ENCODE results near the gene DCXR. TPM values are rescaled to one million over a fixed set of nuclear protein-coding genes. Genes with fewer than 3 reads are reported as not detected.

The DCXR gene
- total RNA-seq, 1 experiment from 2014 or later: 87.8 TPM

DNA sequence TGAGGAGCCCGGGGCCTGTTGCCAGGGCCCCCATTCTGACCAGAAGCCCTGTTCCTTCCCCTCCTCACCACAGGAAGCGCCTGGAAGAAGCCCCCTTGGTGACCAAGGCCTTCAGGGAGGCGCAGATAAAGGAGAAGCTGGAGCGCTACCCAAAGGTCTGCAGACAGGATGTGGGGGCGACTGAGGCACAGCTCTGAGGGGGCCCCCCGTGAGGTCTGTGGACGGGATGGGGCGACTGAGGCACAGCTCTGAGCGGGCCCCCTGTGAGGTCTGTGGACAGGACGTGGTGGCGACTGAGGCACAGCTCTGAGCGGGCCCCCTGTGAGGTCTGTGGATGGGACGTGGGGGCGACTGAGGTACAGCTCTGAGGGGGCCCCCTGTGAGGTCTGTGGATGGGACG, 28.1 kb downstream of the DCXR start:
- no peaks in the 10 kb centered on the region for H3K9me3 Mint-ChIP-seq (ENCODE audit: low read depth, unreplicated experiment)

GRCh38 chr17:82008941-82009405, 28.5 kb downstream of the DCXR start:
- no peak for DNase-seq
- CTCF ChIA-PET: interaction anchor here (0.6 kb wide), 1 partner anchor 14 kb away, joined by 5 read pairs; the partner anchor contains the start of genes CENPX and LRRC45
- intact Hi-C loops (cut with micrococcal nuclease; ENCODE audit: unreplicated experiment): no loop called here
- Mint-ChIP-seq H3K27me3 (ENCODE audit: unreplicated experiment) (no peaks in the 10 kb centered on the region), H3K36me3 (ENCODE audit: insufficient read depth, unreplicated experiment) (peaks cover 14% of the 10 kb centered on the region), H3K9me3 (ENCODE audit: low read depth, unreplicated experiment) (no peaks in the 10 kb centered on the region), H3K27ac (ENCODE audit: unreplicated experiment) (no peak overlapping the region), H3K4me3 (ENCODE audit: low read depth, unreplicated experiment) (no peak overlapping the region), H3K4me1 (ENCODE audit: low read depth, unreplicated experiment) (no peaks in the 10 kb centered on the region)
- no peak for TF ChIP-seq CTCF (IDR thresholded peaks at IDR 0.05; ENCODE audit: unreplicated experiment)
- BruUV-seq (replicated peaks): no TSS peak

More for the DNA sequence above, 28.1 kb downstream of the DCXR start:
- no peak overlapping the region for H3K27ac Mint-ChIP-seq (ENCODE audit: unreplicated experiment)
- H3K27me3 Mint-ChIP-seq (ENCODE audit: unreplicated experiment): no peaks in the 10 kb centered on the region
- no peak for DNase-seq
- intact Hi-C loops (cut with micrococcal nuclease; ENCODE audit: unreplicated experiment): no loop called here
- no peak overlapping the region for H3K4me3 Mint-ChIP-seq (ENCODE audit: low read depth, unreplicated experiment)
- no peaks in the 10 kb centered on the region for H3K4me1 Mint-ChIP-seq (ENCODE audit: low read depth, unreplicated experiment)
- no peak for TF ChIP-seq CTCF (IDR thresholded peaks at IDR 0.05; ENCODE audit: unreplicated experiment)
- CTCF ChIA-PET: no interaction called here
- H3K36me3 Mint-ChIP-seq (ENCODE audit: insufficient read depth, unreplicated experiment): peaks cover 18% of the 10 kb centered on the region
- no TSS peak for BruUV-seq (replicated peaks)

DNA sequence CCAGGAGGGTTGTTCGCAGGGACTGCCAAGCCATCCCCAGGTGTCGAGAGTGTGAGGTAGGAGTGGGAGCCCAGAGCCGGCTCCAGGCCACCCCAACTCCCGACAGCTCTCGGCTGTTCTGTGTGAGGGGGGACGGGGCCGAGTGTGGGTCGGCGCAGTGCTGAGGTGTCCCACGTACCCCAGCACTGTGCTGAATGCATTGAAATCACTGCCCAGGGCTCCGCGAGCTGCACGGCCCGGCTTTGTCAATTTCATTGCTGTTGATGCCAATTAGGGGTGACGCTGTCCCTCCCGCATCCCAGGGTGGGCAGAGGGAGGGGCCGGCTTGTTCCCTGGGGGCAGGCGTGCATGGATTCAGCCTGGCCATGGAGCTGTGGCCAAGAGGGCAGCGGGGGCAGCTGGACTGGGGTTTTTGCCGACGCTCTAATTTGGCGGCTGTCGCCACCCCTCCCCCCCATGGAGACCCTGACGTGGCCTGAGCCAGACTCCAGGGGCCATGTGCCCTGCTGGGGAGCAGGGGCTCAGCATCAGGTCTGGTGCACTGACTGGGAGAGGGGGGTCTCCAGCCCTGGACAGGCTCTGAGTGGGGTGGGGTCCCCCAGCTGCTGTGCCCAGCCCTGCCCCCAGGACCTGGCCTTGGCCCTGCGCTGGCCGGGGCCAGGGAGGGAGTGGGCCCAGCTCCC, 29.1 kb downstream of the DCXR start:
- no peak for TF ChIP-seq CTCF (IDR thresholded peaks at IDR 0.05; ENCODE audit: unreplicated experiment)
- intact Hi-C loops (cut with micrococcal nuclease; ENCODE audit: unreplicated experiment): no loop called here
- BruUV-seq (replicated peaks): no TSS peak

DNA sequence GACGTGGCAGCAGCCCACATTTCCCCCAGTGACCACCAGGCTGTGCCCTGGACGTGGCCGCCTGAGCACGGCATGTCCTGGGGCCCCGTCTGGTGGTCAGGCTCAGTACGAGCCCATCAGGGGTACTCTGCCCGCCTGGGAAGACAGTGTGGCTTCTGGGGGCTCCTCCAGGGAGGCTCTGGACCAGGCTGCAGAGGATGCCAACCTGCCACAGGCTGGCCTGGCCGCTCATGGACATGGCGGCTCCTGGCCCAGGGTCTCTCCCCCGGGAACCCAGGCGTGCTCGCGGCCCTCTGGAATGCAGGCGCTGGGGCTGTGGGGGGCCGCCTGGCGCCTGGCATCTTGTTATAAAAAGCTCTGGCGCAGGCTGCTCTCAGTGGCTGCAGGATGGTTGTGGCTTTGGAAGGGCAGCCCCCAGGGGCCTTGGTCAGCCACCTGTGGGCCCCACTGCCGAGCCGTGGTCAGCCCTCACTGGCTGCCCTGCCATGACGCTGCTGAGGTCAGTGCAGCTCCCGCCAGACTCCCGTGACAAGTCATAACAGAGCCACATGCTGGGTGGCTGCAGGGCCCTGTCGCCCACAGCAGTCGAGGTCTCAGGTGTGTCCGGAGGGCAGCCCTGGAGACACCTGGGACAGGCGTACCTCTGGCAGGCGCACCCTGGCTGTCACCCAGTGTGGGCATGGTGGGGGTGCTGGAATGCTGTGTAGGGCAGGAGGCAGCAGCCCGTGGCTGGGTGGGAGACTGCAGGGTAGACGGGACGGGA, 29.8 kb downstream of the DCXR start:
- TF ChIP-seq CTCF (IDR thresholded peaks at IDR 0.05; ENCODE audit: unreplicated experiment): no peak
- H3K4me1 Mint-ChIP-seq (ENCODE audit: low read depth, unreplicated experiment): no peaks in the 10 kb centered on the region
- no peak overlapping the region for H3K27ac Mint-ChIP-seq (ENCODE audit: unreplicated experiment)
- intact Hi-C loops (cut with micrococcal nuclease; ENCODE audit: unreplicated experiment): no loop called here
- CTCF ChIA-PET: no interaction called here
- H3K4me3 Mint-ChIP-seq (ENCODE audit: low read depth, unreplicated experiment): no peak overlapping the region
- no peaks in the 10 kb centered on the region for H3K9me3 Mint-ChIP-seq (ENCODE audit: low read depth, unreplicated experiment)
- H3K27me3 Mint-ChIP-seq (ENCODE audit: unreplicated experiment): no peaks in the 10 kb centered on the region
- H3K36me3 Mint-ChIP-seq (ENCODE audit: insufficient read depth, unreplicated experiment): peaks cover 17% of the 10 kb centered on the region
- BruUV-seq (replicated peaks): no TSS peak
- no peak for DNase-seq

More for the DNA sequence above, 29.1 kb downstream of the DCXR start:
- no peak overlapping the region for H3K27ac Mint-ChIP-seq (ENCODE audit: unreplicated experiment)
- H3K4me3 Mint-ChIP-seq (ENCODE audit: low read depth, unreplicated experiment): no peak overlapping the region
- peaks cover 17% of the 10 kb centered on the region for H3K36me3 Mint-ChIP-seq (ENCODE audit: insufficient read depth, unreplicated experiment)
- CTCF ChIA-PET: interaction anchor here (0.6 kb wide), 1 partner anchor 15 kb away, joined by 5 read pairs; the partner anchor contains the start of genes CENPX and LRRC45
- H3K27me3 Mint-ChIP-seq (ENCODE audit: unreplicated experiment): no peaks in the 10 kb centered on the region
- H3K4me1 Mint-ChIP-seq (ENCODE audit: low read depth, unreplicated experiment): no peaks in the 10 kb centered on the region
- no peaks in the 10 kb centered on the region for H3K9me3 Mint-ChIP-seq (ENCODE audit: low read depth, unreplicated experiment)
- no peak for DNase-seq
